Immature natural killer cell (primary cell): Measurements from ENCODE around the gene ADIPOQ. TPM values are rescaled to one million over a fixed set of nuclear protein-coding genes. Genes with fewer than 3 reads are reported as not detected.
A peak's percentile ranks its signal among the peaks of the same experiment; 100 is the strongest.
"Not testable (repeated sequence)": the region's sequence is repeated elsewhere in the genome, so short reads cannot be mapped to it uniquely, and the experiment has no call there.

Experiments used
- DNase-seq, 3 donors: peaks; one replicate each; pipeline ENCODE4 v3.0.0; 2022; ENCODE audit warnings: mixed read lengths in 1 of 3
- H3K27ac Mint-ChIP-seq, 6 donors: one replicate each; pipeline ENCODE4 v1.8.0; 2020; ENCODE audit warnings: mixed read lengths in 6 of 6, mild to moderate bottlenecking in 5 of 6, inconsistent platforms in 4 of 6, moderate library complexity in 3 of 6
- H3K27me3 Mint-ChIP-seq, 3 donors: one replicate each; pipeline ENCODE4 v1.8.0; 2020 to 2021; ENCODE audit warnings: low read depth in 3 of 3, mild to moderate bottlenecking in 3 of 3, mixed read lengths in 3 of 3, moderate library complexity in 3 of 3, inconsistent platforms in 1 of 3
- H3K36me3 Mint-ChIP-seq, 3 donors: one replicate each; pipeline ENCODE4 v1.8.0; 2020; ENCODE audit warnings: mixed read lengths in 3 of 3, inconsistent platforms in 2 of 3, mild to moderate bottlenecking in 2 of 3
- H3K4me1 Mint-ChIP-seq, 2 donors: one replicate each; pipeline ENCODE4 v1.8.0; 2020; ENCODE audit warnings: inconsistent platforms in 2 of 2, mild to moderate bottlenecking in 2 of 2, mixed read lengths in 2 of 2, moderate library complexity in 1 of 2
- H3K4me3 Mint-ChIP-seq, 5 donors: one replicate each; pipeline ENCODE4 v1.8.0; 2020; ENCODE audit warnings: mild to moderate bottlenecking in 5 of 5, mixed read lengths in 5 of 5, inconsistent platforms in 3 of 5, moderate library complexity in 3 of 5
- H3K9me3 Mint-ChIP-seq, 6 donors: one replicate each; pipeline ENCODE4 v1.8.0; 2020; ENCODE audit warnings: mild to moderate bottlenecking in 6 of 6, mixed read lengths in 6 of 6, inconsistent platforms in 4 of 6, moderate library complexity in 3 of 6
- polyA plus RNA-seq, 3 donors: library from polyadenylated mRNA; unstranded; fragments of 300-500 nt; fragmentation: Illumina TruSeq; gene quantifications; one replicate each; pipeline ENCODE4 v1.2.3, GENCODE V29; 2021

ADIPOQ gene
- polyA plus RNA-seq, 3 donors from 2014 or later, result not detected

DNA sequence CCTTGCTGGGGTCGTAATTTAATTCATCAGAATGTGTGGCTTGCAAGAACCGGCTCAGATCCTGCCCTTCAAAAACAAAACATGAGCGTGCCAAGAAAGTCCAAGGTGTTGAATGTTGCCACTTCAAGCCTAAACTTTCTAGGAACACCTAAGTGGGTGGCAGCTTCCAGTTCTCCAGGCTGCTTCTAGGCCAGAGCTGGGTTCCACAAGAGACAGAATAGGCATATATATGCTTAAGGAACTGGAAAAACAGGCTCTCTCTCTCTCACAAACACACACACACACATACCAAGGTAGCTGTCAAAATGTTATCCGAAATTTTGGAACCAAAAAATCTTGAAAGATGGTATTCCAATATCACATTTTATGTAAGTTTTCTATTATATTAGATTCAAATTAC lies 890 bp upstream of the ADIPOQ start:
- Mint-ChIP-seq H3K27ac (no peak overlapping the region), H3K4me3 (no peak overlapping the region), H3K4me1 (no peaks in the 10 kb centered on the region), H3K9me3 (no peaks in the 10 kb centered on the region), H3K27me3 (peaks cover 0 to 10% (median 9%) of the 10 kb centered on the region in 3 donors), H3K36me3 (no peaks in the 10 kb centered on the region)
- DNase-seq, result no peak

DNA sequence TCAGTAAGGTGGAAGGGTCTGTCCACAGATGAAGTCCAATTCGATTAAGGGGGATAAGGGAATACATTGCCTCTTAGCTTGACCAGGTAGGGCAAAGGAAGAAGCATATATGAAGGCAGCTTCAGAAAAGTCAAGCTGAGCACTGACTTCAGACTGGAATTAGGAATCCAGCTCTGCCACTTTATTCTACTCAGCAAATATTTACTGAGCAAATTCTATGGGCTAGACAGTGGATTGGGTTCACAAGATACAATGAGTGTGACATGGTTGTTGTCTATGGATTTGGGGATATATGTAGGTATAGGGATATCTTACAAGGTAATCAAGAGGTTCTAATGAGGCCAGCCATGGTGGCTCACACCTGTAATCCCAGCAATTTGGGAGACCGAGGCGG lies 526 bp downstream of the ADIPOQ start:
- Mint-ChIP-seq H3K36me3 (no peaks in the 10 kb centered on the region), H3K27me3 (peaks cover 0 to 12% (median 10%) of the 10 kb centered on the region in 3 donors), H3K9me3 (no peaks in the 10 kb centered on the region), H3K27ac (no peak overlapping the region), H3K4me1 (no peaks in the 10 kb centered on the region), H3K4me3 (no peak overlapping the region)
- no peak for DNase-seq

DNA sequence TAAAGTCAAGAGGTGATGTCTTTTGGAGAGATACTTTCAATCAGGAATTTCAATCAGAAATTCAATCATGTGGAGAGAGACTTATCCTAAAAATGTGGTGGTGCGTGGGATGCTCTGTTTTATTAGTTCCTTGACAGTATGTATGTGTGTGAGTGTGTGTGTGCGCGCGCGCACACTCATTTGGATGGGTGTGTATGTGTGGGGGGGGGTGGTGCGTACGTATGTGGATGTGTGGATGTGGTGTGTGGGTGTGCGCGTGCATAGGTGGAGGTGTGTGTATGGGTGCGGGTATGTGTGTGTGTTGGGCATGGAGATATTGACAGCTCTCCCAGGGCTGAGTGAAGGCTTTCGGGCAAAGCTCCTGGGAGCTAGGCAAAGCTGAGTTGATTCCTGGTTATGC lies 2.4 kb downstream of the ADIPOQ start:
- Mint-ChIP-seq H3K4me1 (peaks cover 7 to 9% of the 10 kb centered on the region in 2 donors), H3K27ac (no peak overlapping the region), H3K9me3 (no peaks in the 10 kb centered on the region), H3K4me3 (no peak overlapping the region), H3K27me3 (peaks cover 0 to 12% (median 11%) of the 10 kb centered on the region in 3 donors), H3K36me3 (no peaks in the 10 kb centered on the region)
- no peak for DNase-seq

DNA sequence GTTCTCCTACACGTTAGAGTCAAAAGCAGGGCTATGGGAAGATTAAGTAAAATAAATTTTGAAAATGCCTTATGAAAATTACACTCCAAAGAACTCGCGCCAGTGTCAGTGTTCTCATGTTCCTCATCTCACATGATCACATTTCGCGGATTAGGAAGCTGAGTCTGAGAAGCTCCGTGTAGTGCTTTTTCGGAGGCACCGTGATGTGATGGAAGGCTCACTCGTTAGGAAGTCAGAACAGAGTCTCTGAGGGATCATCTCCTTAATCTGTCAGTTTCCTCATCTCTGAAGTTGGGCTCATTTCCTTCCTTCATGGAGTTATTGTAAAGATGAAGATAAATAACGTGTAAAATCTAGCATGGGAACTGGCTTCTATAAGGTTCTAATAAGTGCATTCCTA lies 3.2 kb downstream of the ADIPOQ start:
- Mint-ChIP-seq H3K9me3 (no peaks in the 10 kb centered on the region), H3K27me3 (peaks cover 0 to 12% (median 11%) of the 10 kb centered on the region in 3 donors), H3K4me3 (no peak overlapping the region), H3K27ac (no peak overlapping the region), H3K36me3 (no peaks in the 10 kb centered on the region), H3K4me1 (peaks cover 8 to 13% of the 10 kb centered on the region in 2 donors)
- no peak for DNase-seq

DNA sequence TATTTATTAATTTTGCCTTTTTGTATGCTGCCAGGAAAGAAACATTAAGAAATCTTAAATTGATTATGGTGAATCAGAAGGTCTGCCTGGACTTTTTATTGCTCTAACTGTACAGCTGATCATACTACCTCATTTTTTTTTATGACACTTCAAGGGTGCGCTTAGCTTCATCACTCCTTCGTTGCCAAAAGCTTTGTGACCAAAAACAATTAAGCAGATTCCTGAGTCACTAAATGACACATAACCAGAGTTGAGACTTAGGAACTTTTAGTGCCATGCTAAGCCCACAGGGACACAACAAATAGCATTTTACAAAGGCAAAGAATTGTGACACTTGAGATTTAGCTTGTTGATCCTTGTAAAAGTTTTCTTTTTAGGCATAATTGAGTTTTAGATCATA lies 4.9 kb downstream of the ADIPOQ start:
- H3K9me3 Mint-ChIP-seq, result no peaks in the 10 kb centered on the region
- H3K4me3 Mint-ChIP-seq, result no peak overlapping the region
- no peaks in the 10 kb centered on the region for H3K36me3 Mint-ChIP-seq
- H3K27me3 Mint-ChIP-seq, result peaks cover 0 to 12% (median 11%) of the 10 kb centered on the region in 3 donors
- H3K27ac Mint-ChIP-seq, result no peak overlapping the region
- no peak for DNase-seq
- peaks cover 19 to 24% of the 10 kb centered on the region in 2 donors for H3K4me1 Mint-ChIP-seq

DNA sequence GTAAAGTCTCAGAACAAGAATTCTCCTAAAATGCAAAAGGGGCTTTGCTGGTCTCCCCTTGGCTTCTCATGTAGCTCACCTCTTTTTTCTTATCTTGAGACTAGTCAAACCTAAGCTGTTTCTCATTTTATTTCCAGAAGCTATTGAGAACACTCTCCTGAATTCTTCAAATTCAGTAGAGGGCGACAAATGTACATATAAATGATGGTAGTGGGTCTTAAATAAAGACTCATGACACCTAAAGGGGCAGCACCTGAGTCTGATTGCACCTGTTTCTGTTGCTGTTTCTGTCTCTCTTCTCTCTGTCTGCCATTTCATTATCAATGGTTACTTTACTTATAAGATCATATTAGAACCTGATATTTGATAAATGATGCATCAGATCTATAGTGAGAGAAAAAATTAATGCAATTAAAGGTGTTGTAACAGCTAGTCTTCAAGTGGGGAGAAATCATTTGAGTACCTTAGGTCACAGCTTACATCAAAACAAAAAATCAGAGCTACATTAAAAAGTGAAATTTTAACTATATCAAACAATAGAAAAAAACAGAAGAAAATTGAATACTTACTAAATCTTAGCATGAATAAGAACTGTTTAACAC lies 7.0 kb downstream of the ADIPOQ start:
- DNase-seq, result peak; percentile 55 to 59 (median 57)
- no peak overlapping the region for H3K27ac Mint-ChIP-seq
- H3K27me3 Mint-ChIP-seq, result peaks cover 0 to 13% (median 12%) of the 10 kb centered on the region in 3 donors
- no peaks in the 10 kb centered on the region for H3K9me3 Mint-ChIP-seq
- peak overlapping the region in 1 of 5 donors; percentile 28 for H3K4me3 Mint-ChIP-seq
- peaks cover 20 to 24% of the 10 kb centered on the region in 2 donors for H3K4me1 Mint-ChIP-seq
- H3K36me3 Mint-ChIP-seq, result peaks cover 0 to 5% (median 0%) of the 10 kb centered on the region in 3 donors

DNA sequence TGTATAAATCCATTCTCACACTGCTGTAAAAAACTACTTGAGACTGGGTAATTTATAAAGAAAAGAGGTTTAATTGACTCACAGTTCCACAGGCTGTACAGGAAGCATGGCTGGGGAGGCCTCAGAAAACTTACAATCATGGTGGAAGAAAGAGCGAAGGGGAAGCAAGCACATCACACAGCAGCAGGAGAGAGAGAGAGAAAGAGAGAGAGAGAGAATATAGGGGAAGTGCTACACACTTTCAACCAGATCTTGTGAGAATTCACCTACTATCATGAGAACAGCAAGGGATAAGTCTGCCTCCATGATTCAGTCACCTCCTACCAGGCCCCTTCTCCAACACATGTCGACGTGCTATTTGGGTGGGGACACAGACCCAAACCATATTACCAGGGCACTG lies 9.3 kb downstream of the ADIPOQ start:
- DNase-seq, H3K9me3 Mint-ChIP-seq, H3K27me3 Mint-ChIP-seq, H3K4me3 Mint-ChIP-seq, H3K36me3 Mint-ChIP-seq: not testable (repeated sequence)
- Mint-ChIP-seq H3K27ac (peak overlapping the region in 2 of 6 donors; percentile 10 to 24), H3K4me1 (peaks cover 20 to 24% of the 10 kb centered on the region in 2 donors)

DNA sequence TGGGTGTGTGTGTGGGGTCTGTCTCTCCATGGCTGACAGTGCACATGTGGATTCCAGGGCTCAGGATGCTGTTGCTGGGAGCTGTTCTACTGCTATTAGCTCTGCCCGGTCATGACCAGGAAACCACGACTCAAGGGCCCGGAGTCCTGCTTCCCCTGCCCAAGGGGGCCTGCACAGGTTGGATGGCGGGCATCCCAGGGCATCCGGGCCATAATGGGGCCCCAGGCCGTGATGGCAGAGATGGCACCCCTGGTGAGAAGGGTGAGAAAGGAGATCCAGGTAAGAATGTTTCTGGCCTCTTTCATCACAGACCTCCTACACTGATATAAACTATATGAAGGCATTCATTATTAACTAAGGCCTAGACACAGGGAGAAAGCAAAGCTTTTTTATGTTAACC lies 10.5 kb downstream of the ADIPOQ start:
- Mint-ChIP-seq H3K27me3 (peaks cover 0 to 3% (median under 1%) of the 10 kb centered on the region in 3 donors), H3K36me3 (peaks cover 0 to 5% (median 0%) of the 10 kb centered on the region in 3 donors), H3K4me1 (peaks cover 20 to 24% of the 10 kb centered on the region in 2 donors), H3K9me3 (no peaks in the 10 kb centered on the region), H3K27ac (peak overlapping the region in 1 of 6 donors; percentile 24), H3K4me3 (no peak overlapping the region)
- no peak for DNase-seq

DNA sequence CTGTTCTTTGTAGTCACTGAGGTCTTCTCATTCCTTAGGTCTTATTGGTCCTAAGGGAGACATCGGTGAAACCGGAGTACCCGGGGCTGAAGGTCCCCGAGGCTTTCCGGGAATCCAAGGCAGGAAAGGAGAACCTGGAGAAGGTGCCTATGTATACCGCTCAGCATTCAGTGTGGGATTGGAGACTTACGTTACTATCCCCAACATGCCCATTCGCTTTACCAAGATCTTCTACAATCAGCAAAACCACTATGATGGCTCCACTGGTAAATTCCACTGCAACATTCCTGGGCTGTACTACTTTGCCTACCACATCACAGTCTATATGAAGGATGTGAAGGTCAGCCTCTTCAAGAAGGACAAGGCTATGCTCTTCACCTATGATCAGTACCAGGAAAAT lies 11.6 kb downstream of the ADIPOQ start:
- Mint-ChIP-seq H3K36me3 (peaks cover 0 to 8% (median 0%) of the 10 kb centered on the region in 3 donors), H3K9me3 (no peaks in the 10 kb centered on the region), H3K4me1 (peaks cover 20 to 23% of the 10 kb centered on the region in 2 donors), H3K27ac (no peak overlapping the region), H3K27me3 (peaks cover 0 to 2% (median 0%) of the 10 kb centered on the region in 3 donors), H3K4me3 (no peak overlapping the region)
- DNase-seq, result no peak

DNA sequence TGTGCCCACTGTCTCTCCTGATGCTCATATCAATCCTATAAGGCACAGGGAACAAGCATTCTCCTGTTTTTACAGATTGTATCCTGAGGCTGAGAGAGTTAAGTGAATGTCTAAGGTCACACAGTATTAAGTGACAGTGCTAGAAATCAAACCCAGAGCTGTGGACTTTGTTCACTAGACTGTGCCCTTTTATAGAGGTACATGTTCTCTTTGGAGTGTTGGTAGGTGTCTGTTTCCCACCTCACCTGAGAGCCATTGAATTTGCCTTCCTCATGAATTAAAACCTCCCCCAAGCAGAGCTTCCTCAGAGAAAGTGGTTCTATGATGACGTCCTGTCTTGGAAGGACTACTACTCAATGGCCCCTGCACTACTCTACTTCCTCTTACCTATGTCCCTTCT lies 12.4 kb downstream of the ADIPOQ start:
- Mint-ChIP-seq H3K27ac (no peak overlapping the region), H3K36me3 (peaks cover 0 to 9% (median 0%) of the 10 kb centered on the region in 3 donors), H3K4me1 (peaks cover 13 to 15% of the 10 kb centered on the region in 2 donors), H3K4me3 (no peak overlapping the region), H3K27me3 (peaks cover 0 to 2% (median 0%) of the 10 kb centered on the region in 3 donors), H3K9me3 (peaks cover 0 to 5% (median 0%) of the 10 kb centered on the region in 6 donors)
- DNase-seq, result no peak

DNA sequence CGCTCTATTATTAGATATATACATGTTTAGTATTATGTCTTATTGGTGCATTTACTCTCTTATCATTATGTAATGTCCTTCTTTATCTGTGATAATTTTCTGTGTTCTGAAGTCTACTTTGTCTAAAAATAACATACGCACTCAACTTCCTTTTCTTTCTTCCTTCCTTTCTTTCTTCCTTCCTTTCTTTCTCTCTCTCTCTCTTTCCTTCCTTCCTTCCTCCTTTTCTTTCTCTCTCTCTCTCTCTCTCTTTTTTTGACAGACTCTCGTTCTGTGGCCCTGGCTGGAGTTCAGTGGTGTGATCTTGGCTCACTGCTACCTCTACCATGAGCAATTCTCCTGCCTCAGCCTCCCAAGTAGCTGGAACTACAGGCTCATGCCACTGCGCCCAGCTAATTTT lies 15.2 kb downstream of the ADIPOQ start:
- peaks cover 0 to 5% (median 0%) of the 10 kb centered on the region in 6 donors for H3K9me3 Mint-ChIP-seq
- peaks cover 0 to 2% (median 0%) of the 10 kb centered on the region in 3 donors for H3K27me3 Mint-ChIP-seq
- H3K27ac Mint-ChIP-seq, result peak overlapping the region in 1 of 6 donors; percentile 50
- H3K4me3 Mint-ChIP-seq, result no peak overlapping the region
- H3K4me1 Mint-ChIP-seq, result no peaks in the 10 kb centered on the region
- no peak for DNase-seq
- peaks cover 0 to 9% (median 0%) of the 10 kb centered on the region in 3 donors for H3K36me3 Mint-ChIP-seq

DNA sequence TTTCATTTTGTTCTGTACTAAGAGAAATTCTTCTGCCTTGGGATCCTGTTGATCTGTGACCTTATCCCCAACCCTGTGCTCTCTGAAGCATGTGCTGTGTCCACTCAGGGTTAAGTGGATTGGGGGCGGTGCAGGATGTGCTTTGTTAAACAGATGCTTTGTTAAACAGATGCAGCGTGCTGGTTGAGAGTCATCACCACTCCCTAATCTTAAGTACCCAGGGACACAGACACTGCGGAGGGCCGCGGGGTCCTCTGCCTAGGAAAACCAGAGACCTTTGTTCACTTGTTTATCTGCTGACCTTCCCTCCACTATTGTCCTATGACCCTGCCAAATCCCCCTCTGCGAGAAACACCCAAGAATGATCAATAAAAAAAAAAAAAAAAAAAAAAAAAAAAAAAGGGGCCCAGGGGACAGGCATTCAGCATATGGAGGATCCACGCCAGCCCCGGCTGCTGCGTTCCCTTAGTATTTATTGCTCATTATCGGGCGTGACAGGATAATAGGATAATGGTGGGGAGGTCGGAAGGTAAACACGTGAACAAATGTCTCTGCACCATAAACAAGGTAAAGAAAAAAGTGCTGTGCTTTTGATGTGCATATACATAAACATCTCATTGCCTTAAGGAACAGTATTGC lies 22.8 kb downstream of the ADIPOQ start:
- not testable (repeated sequence) for H3K36me3 Mint-ChIP-seq, DNase-seq, H3K27ac Mint-ChIP-seq, H3K27me3 Mint-ChIP-seq, H3K4me3 Mint-ChIP-seq, H3K9me3 Mint-ChIP-seq
- H3K4me1 Mint-ChIP-seq, result peaks cover 3 to 19% of the 10 kb centered on the region in 2 donors

DNA sequence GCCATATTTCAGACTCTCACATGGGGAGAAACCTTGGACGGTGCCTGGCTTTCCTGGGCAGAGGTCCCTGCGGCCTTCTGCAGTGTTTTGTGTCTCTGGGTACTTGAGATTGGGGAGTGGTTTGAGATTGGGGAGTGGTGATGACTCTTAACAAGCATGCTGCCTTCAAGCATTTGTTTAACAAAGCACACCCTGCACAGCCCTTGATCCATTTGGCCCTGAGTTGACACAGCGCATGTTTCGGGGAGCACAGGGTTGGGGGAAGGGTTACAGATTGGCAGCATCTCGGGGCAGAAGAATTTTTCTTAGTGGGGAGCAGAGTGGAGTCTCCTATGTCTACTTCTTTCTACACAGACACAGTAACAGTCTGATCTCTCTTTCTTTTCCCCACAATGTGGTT lies 23.6 kb downstream of the ADIPOQ start:
- not testable (repeated sequence) for H3K27ac Mint-ChIP-seq, H3K9me3 Mint-ChIP-seq, H3K36me3 Mint-ChIP-seq, DNase-seq, H3K27me3 Mint-ChIP-seq, H3K4me3 Mint-ChIP-seq
- peaks cover 7 to 26% of the 10 kb centered on the region in 2 donors for H3K4me1 Mint-ChIP-seq

DNA sequence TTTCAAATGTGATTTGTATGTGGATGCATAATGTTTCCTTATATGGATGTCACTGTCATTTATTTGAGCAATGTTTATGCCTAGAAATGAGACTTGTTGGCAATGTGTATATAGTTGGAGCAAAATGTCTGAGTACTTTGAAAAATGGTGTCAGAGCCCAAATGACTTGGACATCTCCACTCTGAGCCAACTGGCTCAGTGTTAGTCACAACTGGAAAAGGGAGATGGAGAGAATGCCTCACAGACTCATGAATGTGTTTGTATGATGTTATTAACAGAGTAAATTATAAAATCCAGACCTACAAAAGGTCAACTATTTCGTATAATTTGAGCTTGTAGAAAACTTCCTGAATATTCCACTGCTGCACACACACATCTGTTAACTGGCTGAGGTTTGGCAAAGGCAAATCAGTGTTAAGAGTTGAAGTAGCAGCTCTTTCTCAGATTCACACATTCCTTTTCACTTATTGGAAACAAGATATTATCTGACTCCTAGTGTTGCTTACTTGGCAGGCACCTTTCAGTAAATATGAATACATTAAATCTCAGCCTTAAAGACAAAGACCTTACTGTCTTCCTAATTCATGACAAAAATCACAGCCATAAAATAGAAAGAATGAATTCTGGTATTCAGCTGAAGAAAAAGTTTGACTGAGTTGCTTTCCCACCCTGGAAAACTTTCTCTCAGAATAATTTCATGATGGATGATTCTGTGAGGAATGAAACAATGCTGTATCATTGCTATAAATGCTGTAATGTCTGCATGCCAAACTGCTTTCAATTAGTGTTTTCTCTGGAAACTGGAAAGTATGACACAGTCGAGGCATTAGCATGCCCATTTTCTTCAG lies 27.0 kb downstream of the ADIPOQ start:
- Mint-ChIP-seq H3K36me3 (no peaks in the 10 kb centered on the region), H3K27ac (peak overlapping the region in 1 of 6 donors; percentile 44), H3K4me1 (peaks cover 17 to 35% of the 10 kb centered on the region in 2 donors), H3K4me3 (no peak overlapping the region), H3K27me3 (peaks cover 2 to 4% (median 2%) of the 10 kb centered on the region in 3 donors), H3K9me3 (no peaks in the 10 kb centered on the region)
- no peak for DNase-seq
